HG02970 (cell line): ENCODE measurements around the gene AMFR.

ENCODE experiments used
- ATAC-seq: cut with Tn5 transposase; IDR thresholded peaks from one replicate; pipeline ENCODE4 v1.9.1; 2021; ENCODE audit warnings: mild to moderate bottlenecking, moderate library complexity, moderate number of reproducible peaks; ENCODE audit not compliant: unreplicated experiment, low FRiP score

Gene AMFR

GRCh38 chr16:56337131-56337857, 88.1 kb downstream of the AMFR start:
- ATAC-seq: no peak

- no peak for ATAC-seq
Measured at GRCh38 chr16:56336711-56337110, 88.6 kb downstream of the AMFR start.

- ATAC-seq: no peak
Measured at GRCh38 chr16:56336071-56336688, 89.2 kb downstream of the AMFR start.

- ATAC-seq: no peak
Measured at GRCh38 chr16:56334761-56335160, 90.6 kb downstream of the AMFR start.

GRCh38 chr16:56332464-56333079, 92.8 kb downstream of the AMFR start:
- ATAC-seq: no peak

- ATAC-seq: no peak
Measured at GRCh38 chr16:56331915-56332314, 93.4 kb downstream of the AMFR start.

- no peak for ATAC-seq
Measured at GRCh38 chr16:56331399-56331798, 93.9 kb downstream of the AMFR start.

GRCh38 chr16:56330476-56330875, 94.9 kb downstream of the AMFR start:
- ATAC-seq: no peak

- ATAC-seq: no peak
Measured at GRCh38 chr16:56329887-56330286, 95.5 kb downstream of the AMFR start.

- ATAC-seq: no peak
Measured at GRCh38 chr16:56328276-56329022, 96.9 kb downstream of the AMFR start.

- ATAC-seq: no peak
Measured at GRCh38 chr16:56327929-56328258, 97.5 kb downstream of the AMFR start.

GRCh38 chr16:56327071-56327928, 98.0 kb downstream of the AMFR start:
- no peak for ATAC-seq

GRCh38 chr16:56325956-56326355, 99.4 kb downstream of the AMFR start:
- ATAC-seq: no peak

- no peak for ATAC-seq
Measured at GRCh38 chr16:56324406-56324805, 100.9 kb downstream of the AMFR start.

GRCh38 chr16:56321571-56321970, 103.8 kb downstream of the AMFR start:
- no peak for ATAC-seq

GRCh38 chr16:56320811-56321558, 104.4 kb downstream of the AMFR start:
- ATAC-seq: no peak

- ATAC-seq: no peak
Measured at GRCh38 chr16:56320056-56320455, 105.3 kb downstream of the AMFR start.

GRCh38 chr16:56319376-56319775, 106.0 kb downstream of the AMFR start:
- ATAC-seq: no peak

GRCh38 chr16:56318827-56319140, 106.6 kb downstream of the AMFR start:
- ATAC-seq: no peak
